Neuronal stem cell (in vitro differentiated cells): ENCODE measurements around the gene HLA-DQB1.
"Not testable (repeated sequence)": the region's sequence is repeated elsewhere in the genome, so short reads cannot be mapped to it uniquely, and the experiment has no call there.

Experiments used
- DNase-seq: peaks from one replicate; pipeline ENCODE4 v3.0.0-alpha.2; 2013; ENCODE audit warnings: low spot score
- H2AFZ ChIP-seq: one replicate; pipeline ENCODE4 v1.6.1; 2013; ENCODE audit warnings: mild to moderate bottlenecking, low read length, inconsistent platforms
- H2AK5ac ChIP-seq: 2 replicates; pipeline ENCODE4 v1.6.1; 2013; ENCODE audit warnings: low read depth, mild to moderate bottlenecking, inconsistent platforms, low read length, moderate library complexity, mixed read lengths
- H2BK120ac ChIP-seq: 2 replicates; pipeline ENCODE4 v1.6.1; 2013; ENCODE audit warnings: low read depth, mild to moderate bottlenecking, inconsistent platforms, low read length, moderate library complexity, mixed read lengths
- H2BK12ac ChIP-seq: one replicate; pipeline ENCODE4 v1.6.1; 2013; ENCODE audit warnings: low read length, inconsistent platforms
- H2BK15ac ChIP-seq: 2 replicates; pipeline ENCODE4 v1.6.1; 2013; ENCODE audit warnings: mild to moderate bottlenecking, low read length, inconsistent platforms, mixed read lengths
- H2BK5ac ChIP-seq: one replicate; pipeline ENCODE4 v1.6.1; 2013; ENCODE audit warnings: inconsistent platforms, mild to moderate bottlenecking, low read length, moderate library complexity
- H3K14ac ChIP-seq: one replicate; pipeline ENCODE4 v1.6.1; 2013; ENCODE audit warnings: low read length, inconsistent platforms
- H3K18ac ChIP-seq: 2 replicates; pipeline ENCODE4 v1.6.1; 2013; ENCODE audit warnings: low read length, inconsistent platforms
- H3K23ac ChIP-seq: 2 replicates; pipeline ENCODE4 v1.6.1; 2013; ENCODE audit warnings: low read depth, mild to moderate bottlenecking, mixed read lengths, low read length, inconsistent platforms; ENCODE audit not compliant: poor library complexity
- H3K27ac ChIP-seq: replicated peaks from 3 replicates; pipeline ENCODE4 v1.5.1; 2013; ENCODE audit warnings: low read length, inconsistent platforms
- H3K27me3 ChIP-seq, 3 experiments: 2 replicates each; pipeline ENCODE4 v1.6.1; 2013; ENCODE audit warnings: low read length in 3 of 3, mild to moderate bottlenecking in 2 of 3, inconsistent platforms in 1 of 3, low read depth in 1 of 3, mixed read lengths in 1 of 3, moderate library complexity in 1 of 3; ENCODE audit not compliant: control insufficient read depth in 3 of 3, insufficient read depth in 3 of 3
- H3K36me3 ChIP-seq, 2 donors: replicated peaks in 1 of 2; 2 replicates each; pipeline ENCODE4 v1.6.1; 2013; ENCODE audit warnings: low read length in 2 of 2; ENCODE audit not compliant: control insufficient read depth in 2 of 2, insufficient read depth in 2 of 2
- H3K4ac ChIP-seq: 2 replicates; pipeline ENCODE4 v1.6.1; 2013; ENCODE audit warnings: inconsistent platforms, mild to moderate bottlenecking, low read length, moderate library complexity
- H3K4me1 ChIP-seq, 2 donors: 1 replicate in 1 of 2; 2 replicates in 1 of 2; pipeline ENCODE4 v1.6.1; 2013; ENCODE audit warnings: low read length in 2 of 2, low read depth in 1 of 2; ENCODE audit not compliant: control insufficient read depth in 2 of 2, insufficient read depth in 1 of 2
- H3K4me2 ChIP-seq: one replicate; pipeline ENCODE4 v1.6.1; 2013; ENCODE audit warnings: mild to moderate bottlenecking, low read length, inconsistent platforms; ENCODE audit not compliant: insufficient read depth, poor library complexity, severe bottlenecking
- H3K4me3 ChIP-seq, 2 donors: 2 replicates each; pipeline ENCODE4 v1.5.1; 2013; ENCODE audit warnings: low read length in 2 of 2, mild to moderate bottlenecking in 2 of 2, inconsistent platforms in 1 of 2, moderate library complexity in 1 of 2
- H3K79me1 ChIP-seq: one replicate; pipeline ENCODE4 v1.6.1; 2013; ENCODE audit warnings: low read depth, mild to moderate bottlenecking, inconsistent platforms, low read length, moderate library complexity
- H3K9ac ChIP-seq: one replicate; pipeline ENCODE4 v1.6.1; 2013; ENCODE audit warnings: mild to moderate bottlenecking, low read depth, low read length, inconsistent platforms; ENCODE audit not compliant: poor library complexity
- H3K9me3 ChIP-seq, 2 donors: replicated peaks in 1 of 2; 2 replicates each; pipeline versions ENCODE3 to v1.6.1; 2013; ENCODE audit warnings: low read length in 2 of 2, mild to moderate bottlenecking in 2 of 2, inconsistent platforms in 1 of 2, low read depth in 1 of 2, mixed read lengths in 1 of 2, moderate library complexity in 1 of 2; ENCODE audit not compliant: control insufficient read depth in 2 of 2, insufficient read depth in 1 of 2
- H4K8ac ChIP-seq: one replicate; pipeline ENCODE4 v1.6.1; 2013; ENCODE audit warnings: low read depth, mild to moderate bottlenecking, inconsistent platforms, low read length, moderate library complexity
- H4K91ac ChIP-seq: one replicate; pipeline ENCODE4 v1.6.1; 2013; ENCODE audit warnings: low read length, low read depth, mild to moderate bottlenecking, inconsistent platforms; ENCODE audit not compliant: poor library complexity
- WGBS, 2 donors: extraction: QIAGEN DNeasy Blood & Tissue Kit; methylation state at CpG; one replicate each; pipeline ENCODE4 v1.1.7; 2013; ENCODE audit warnings: missing lambda C conversion rate in 2 of 2, mixed read lengths in 1 of 2; ENCODE audit not compliant: insufficient read length in 2 of 2, insufficient replicate concordance in 1 of 2; ENCODE audit errors: extremely low coverage in 2 of 2; 5-methylcytosine and 5-hydroxymethylcytosine counted together

The HLA-DQB1 gene

DNA sequence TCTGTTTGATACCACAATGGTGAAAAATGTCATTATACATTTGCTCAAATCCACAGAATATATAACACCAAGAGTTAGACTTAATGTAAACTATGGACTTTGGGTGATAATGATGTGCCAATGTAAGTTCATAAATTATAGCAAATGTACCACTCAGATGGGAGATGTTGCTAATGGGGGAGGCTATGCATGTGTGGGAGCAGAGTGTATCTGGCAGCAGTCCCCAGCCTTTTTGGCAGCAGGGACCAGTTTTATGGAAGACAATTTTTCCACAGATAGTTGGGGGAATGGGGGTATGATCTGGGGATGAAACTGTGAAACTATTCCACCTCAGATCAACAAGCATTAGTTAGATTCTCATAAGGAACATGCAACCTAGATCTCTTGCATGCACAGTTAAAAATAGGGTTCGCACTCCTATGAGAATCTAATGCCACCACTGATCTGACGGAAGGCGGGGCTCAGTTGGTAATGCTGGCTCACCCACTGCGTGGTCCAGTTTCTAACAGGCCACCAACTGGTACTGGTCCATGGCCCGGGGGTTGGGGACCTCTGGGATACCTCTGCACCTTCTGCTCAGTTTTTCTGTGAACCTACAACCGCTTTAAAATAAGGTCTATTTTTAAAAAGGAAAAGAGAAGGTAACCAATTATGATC, 21.3 kb downstream of the HLA-DQB1 start:
- no peak overlapping the region for H2AK5ac ChIP-seq
- DNase-seq = no peak
- no peak overlapping the region for H3K27ac ChIP-seq
- H3K9ac ChIP-seq = no peak overlapping the region
- no CpG with 5 or more reads among the region's 6 CpGs for WGBS, 2 donors
- no peak overlapping the region for H2AFZ ChIP-seq
- H3K9me3 ChIP-seq = no peaks in the 10 kb centered on the region
- H3K79me1 ChIP-seq = no peaks in the 10 kb centered on the region
- no peak overlapping the region for H3K23ac ChIP-seq
- no peaks in the 10 kb centered on the region for H3K27me3 ChIP-seq
- no peak overlapping the region for H3K4ac ChIP-seq
- no peak overlapping the region for H4K8ac ChIP-seq
- no peak overlapping the region for H2BK5ac ChIP-seq
- H3K14ac ChIP-seq = no peak overlapping the region
- no peaks in the 10 kb centered on the region for H3K4me1 ChIP-seq
- H3K36me3 ChIP-seq = no peaks in the 10 kb centered on the region
- no peak overlapping the region for H2BK12ac ChIP-seq
- no peak overlapping the region for H4K91ac ChIP-seq
- no peak overlapping the region for H3K4me3 ChIP-seq
- no peak overlapping the region for H3K18ac ChIP-seq
- no peak overlapping the region for H2BK15ac ChIP-seq
- H3K4me2 ChIP-seq = no peak overlapping the region
- no peak overlapping the region for H2BK120ac ChIP-seq

DNA sequence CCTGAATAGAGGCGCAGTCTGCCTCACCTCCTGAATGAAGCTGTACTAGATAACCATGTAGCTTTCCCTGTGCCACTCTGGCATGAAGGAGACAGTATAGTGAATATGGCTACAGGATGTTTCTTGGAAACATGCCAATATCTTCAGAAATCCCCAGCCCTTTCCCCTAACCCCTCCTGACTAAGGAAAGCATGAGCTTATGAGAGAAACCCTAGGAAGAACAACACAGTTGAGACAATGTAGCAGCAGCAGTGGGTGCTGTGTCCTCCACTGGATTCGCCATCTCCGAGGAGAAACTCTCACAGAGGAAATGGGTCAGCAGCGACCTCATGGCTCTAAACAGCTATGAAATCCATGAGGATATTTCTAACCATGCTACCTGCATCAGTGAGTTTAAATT, 22.6 kb downstream of the HLA-DQB1 start:
- H3K9ac ChIP-seq = no peak overlapping the region
- no peaks in the 10 kb centered on the region for H3K79me1 ChIP-seq
- H4K91ac ChIP-seq = no peak overlapping the region
- no peak overlapping the region for H2BK5ac ChIP-seq
- H4K8ac ChIP-seq = no peak overlapping the region
- H3K4me1 ChIP-seq = no peaks in the 10 kb centered on the region
- no peak overlapping the region for H2BK12ac ChIP-seq
- H3K4ac ChIP-seq = no peak overlapping the region
- no peak overlapping the region for H2AFZ ChIP-seq
- H3K18ac ChIP-seq = no peak overlapping the region
- H3K4me3 ChIP-seq = no peak overlapping the region
- H2BK120ac ChIP-seq = no peak overlapping the region
- H2AK5ac ChIP-seq = no peak overlapping the region
- no peak overlapping the region for H2BK15ac ChIP-seq
- H3K9me3 ChIP-seq = no peaks in the 10 kb centered on the region
- no CpG with 5 or more reads among the region's 4 CpGs for WGBS, 2 donors
- H3K23ac ChIP-seq = no peak overlapping the region
- no peaks in the 10 kb centered on the region for H3K27me3 ChIP-seq
- H3K27ac ChIP-seq = no peak overlapping the region
- no peak overlapping the region for H3K4me2 ChIP-seq
- no peak for DNase-seq
- H3K36me3 ChIP-seq = no peaks in the 10 kb centered on the region
- no peak overlapping the region for H3K14ac ChIP-seq

DNA sequence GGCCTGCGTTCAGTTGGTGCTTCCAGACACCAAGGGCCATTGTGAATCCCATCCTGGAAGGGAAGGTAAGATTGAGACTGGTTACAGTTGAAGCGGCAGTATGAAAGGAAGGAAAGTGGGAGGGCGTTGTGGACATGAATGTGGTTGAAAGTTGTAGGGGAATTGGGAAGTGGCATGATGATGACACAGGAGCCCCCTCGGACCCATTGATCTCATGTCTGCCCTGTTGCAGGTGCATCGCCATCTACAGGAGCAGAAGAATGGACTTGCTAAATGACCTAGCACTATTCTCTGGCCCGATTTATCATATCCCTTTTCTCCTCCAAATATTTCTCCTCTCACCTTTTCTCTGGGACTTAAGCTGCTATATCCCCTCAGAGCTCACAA, 23.7 kb downstream of the HLA-DQB1 start:
- Histone ChIP-seq H3K36me3 (no peaks in the 10 kb centered on the region), H2BK5ac (no peak overlapping the region), H4K91ac (no peak overlapping the region), H3K18ac (no peak overlapping the region), H3K27me3 (no peaks in the 10 kb centered on the region), H3K4me2 (no peak overlapping the region), H2AK5ac (no peak overlapping the region), H3K9ac (no peak overlapping the region), H2BK12ac (no peak overlapping the region), H3K4me3 (no peak overlapping the region), H3K4ac (no peak overlapping the region), H2BK15ac (no peak overlapping the region), H2AFZ (no peak overlapping the region), H3K4me1 (no peaks in the 10 kb centered on the region), H3K79me1 (no peaks in the 10 kb centered on the region), H3K14ac (no peak overlapping the region), H2BK120ac (no peak overlapping the region), H3K9me3 (no peaks in the 10 kb centered on the region), H3K27ac (no peak overlapping the region), H4K8ac (no peak overlapping the region), H3K23ac (no peak overlapping the region)
- no peak for DNase-seq
- WGBS, 2 donors = 100% methylated on average over 2 of the region's 6 CpGs; no CpG with 5 or more reads in 1 of the 2 donors

DNA sequence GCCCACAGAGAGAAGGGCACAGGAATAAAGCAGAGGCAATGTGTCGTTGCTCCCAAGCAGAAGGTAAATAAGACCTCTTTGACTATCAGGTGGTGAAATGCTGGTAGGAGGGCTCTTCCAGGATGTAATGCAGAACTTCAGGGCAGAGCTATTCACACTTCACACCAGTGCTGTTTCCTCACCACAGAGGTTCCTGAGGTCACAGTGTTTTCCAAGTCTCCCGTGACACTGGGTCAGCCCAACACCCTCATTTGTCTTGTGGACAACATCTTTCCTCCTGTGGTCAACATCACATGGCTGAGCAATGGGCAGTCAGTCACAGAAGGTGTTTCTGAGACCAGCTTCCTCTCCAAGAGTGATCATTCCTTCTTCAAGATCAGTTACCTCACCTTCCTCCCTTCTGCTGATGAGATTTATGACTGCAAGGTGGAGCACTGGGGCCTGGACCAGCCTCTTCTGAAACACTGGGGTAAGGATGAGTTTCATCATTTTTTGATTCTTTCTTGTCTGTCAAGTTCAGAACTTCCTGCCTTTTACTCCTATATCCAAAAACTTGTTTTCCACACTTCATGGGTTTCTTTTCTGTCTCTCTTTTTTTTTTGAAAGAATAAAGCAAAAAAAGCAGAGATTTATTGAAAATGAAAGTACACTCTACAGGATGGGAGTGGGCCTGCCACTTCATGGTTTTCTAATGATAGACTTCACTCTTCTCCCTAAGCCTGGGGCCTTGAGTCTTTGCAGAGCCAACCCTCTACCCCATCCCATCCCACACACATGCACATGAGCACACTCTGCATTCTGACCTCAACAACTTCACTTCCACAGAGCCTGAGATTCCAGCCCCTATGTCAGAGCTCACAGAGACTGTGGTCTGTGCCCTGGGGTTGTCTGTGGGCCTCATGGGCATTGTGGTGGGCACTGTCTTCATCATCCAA, 24.4 kb downstream of the HLA-DQB1 start:
- not testable (repeated sequence) for H2BK5ac ChIP-seq, H2BK12ac ChIP-seq, H3K4me3 ChIP-seq, H3K4me2 ChIP-seq, H4K91ac ChIP-seq, DNase-seq, H3K79me1 ChIP-seq, H3K9me3 ChIP-seq, H3K27ac ChIP-seq, H3K4ac ChIP-seq, H3K14ac ChIP-seq, H3K36me3 ChIP-seq, H2BK15ac ChIP-seq, H2BK120ac ChIP-seq, H4K8ac ChIP-seq, H3K18ac ChIP-seq, H2AK5ac ChIP-seq, H3K4me1 ChIP-seq, H3K9ac ChIP-seq, H3K27me3 ChIP-seq, H3K23ac ChIP-seq, H2AFZ ChIP-seq
- WGBS, 2 donors = no CpG with 5 or more reads among the region's 2 CpGs
